SKM-1 treated with dmso at 0.1 percent for 144 hours (cell line): Measurements from ENCODE around the gene TCF12.
A peak's percentile ranks its signal among the peaks of the same experiment; 100 is the strongest.
"Not testable (repeated sequence)": the region's sequence is repeated elsewhere in the genome, so short reads cannot be mapped to it uniquely, and the experiment has no call there.

Experiments
- DNase-seq: peaks from one replicate; lab custom pipeline; 2025; ENCODE audit not compliant: unreplicated experiment; lab: John Stamatoyannopoulos, UW

TCF12 gene

GRCh38 chr15:57129064-57129463 is 210.6 kb downstream of the TCF12 start:
- no peak for DNase-seq

GRCh38 chr15:57130956-57131355 is 212.5 kb downstream of the TCF12 start:
- DNase-seq: no peak

GRCh38 chr15:57133127-57133968 is 214.9 kb downstream of the TCF12 start:
- DNase-seq: no peak

GRCh38 chr15:57134071-57134605 is 215.7 kb downstream of the TCF12 start:
- no peak for DNase-seq

- no peak for DNase-seq
These were observed 216.4 kb downstream of the TCF12 start for GRCh38 chr15:57134851-57135250.

GRCh38 chr15:57135800-57136199 is 217.4 kb downstream of the TCF12 start:
- no peak for DNase-seq

GRCh38 chr15:57138349-57138788 is 219.9 kb downstream of the TCF12 start:
- peak; percentile 13 for DNase-seq

GRCh38 chr15:57143511-57144078 is 225.2 kb downstream of the TCF12 start:
- no peak for DNase-seq

GRCh38 chr15:57144448-57144847 is 226.0 kb downstream of the TCF12 start:
- no peak for DNase-seq

- DNase-seq: peak; percentile 3
These were observed 228.2 kb downstream of the TCF12 start for GRCh38 chr15:57146506-57147201.

- no peak for DNase-seq
These were observed 229.2 kb downstream of the TCF12 start for GRCh38 chr15:57147621-57148020.

GRCh38 chr15:57148262-57148661 is 229.8 kb downstream of the TCF12 start:
- DNase-seq: no peak

GRCh38 chr15:57149196-57149595 is 230.8 kb downstream of the TCF12 start:
- DNase-seq: no peak

GRCh38 chr15:57150066-57150865 is 231.8 kb downstream of the TCF12 start:
- DNase-seq: no peak

- DNase-seq: not testable (repeated sequence)
These were observed 232.4 kb downstream of the TCF12 start for GRCh38 chr15:57150866-57151203.

- no peak for DNase-seq
These were observed 233.7 kb downstream of the TCF12 start for GRCh38 chr15:57152133-57152532.

GRCh38 chr15:57152666-57153539 is 234.5 kb downstream of the TCF12 start:
- no peak for DNase-seq

GRCh38 chr15:57156210-57156884 is 237.9 kb downstream of the TCF12 start:
- no peak for DNase-seq

GRCh38 chr15:57158589-57158988 is 240.1 kb downstream of the TCF12 start:
- no peak for DNase-seq
